Measurements from ENCODE around the gene NOS1AP. TPM values are rescaled to one million over a fixed set of nuclear protein-coding genes. Genes with fewer than 3 reads are reported as not detected.

Gene NOS1AP
- total RNA-seq, 2 experiments from 2014 or later = not detected

DNA sequence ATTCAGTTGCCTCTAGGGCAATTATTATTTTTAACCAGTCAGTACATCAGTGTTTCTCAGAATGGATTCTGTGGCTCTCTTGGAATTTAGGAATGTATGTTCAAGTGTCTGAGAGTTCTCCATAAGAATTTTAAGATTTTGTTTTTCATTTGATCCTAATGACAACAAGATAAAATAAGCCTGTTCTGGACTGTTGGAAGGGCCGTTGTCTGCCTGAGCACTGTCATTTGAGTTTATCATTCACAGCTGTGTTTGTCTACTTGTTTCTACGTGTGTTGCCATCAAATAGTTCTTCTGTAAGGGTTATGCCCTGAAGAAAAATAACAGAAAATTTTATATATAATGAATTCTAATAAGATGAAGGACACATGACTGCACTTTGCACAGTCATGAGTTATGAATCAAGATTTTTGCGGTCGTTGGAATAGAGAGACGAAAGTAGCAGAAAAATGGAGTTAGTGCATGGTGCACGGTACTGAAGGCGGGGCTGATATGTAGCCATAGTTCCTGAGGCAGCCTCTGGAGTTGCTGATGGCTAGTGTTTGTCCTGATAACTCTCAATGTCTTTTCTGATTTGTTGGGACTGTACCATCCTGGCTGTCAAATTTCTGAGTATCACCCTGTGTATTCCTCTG, 92.5 kb downstream of the NOS1AP start:
- H3K27ac ChIP-seq (ENCODE audit: low read depth, low read length, poor library complexity, severe bottlenecking) = no peak overlapping the region
- no peaks in the 10 kb centered on the region for H3K9me2 ChIP-seq (ENCODE audit: insufficient read depth, low read length)
- H3K4me2 ChIP-seq (ENCODE audit: low read length) = no peak overlapping the region
- H3K4me1 ChIP-seq (ENCODE audit: insufficient read depth, low read length, poor library complexity, severe bottlenecking) = no peaks in the 10 kb centered on the region
- POLR2A ChIA-PET = no interaction called here
- no peaks in the 10 kb centered on the region for H4K20me1 ChIP-seq (ENCODE audit: insufficient read depth, low read length)
- CTCF ChIA-PET (ENCODE audit: unreplicated experiment) = no interaction called here
- H2AFZ ChIP-seq (ENCODE audit: low read length) = no peak overlapping the region
- H3K9me3 ChIP-seq (ENCODE audit: low read length) = no peaks in the 10 kb centered on the region
- no peak overlapping the region for H3K4me3 ChIP-seq (ENCODE audit: low read depth, low read length, poor library complexity, severe bottlenecking)
- BruUV-seq (replicated peaks) = no TSS peak
- H3K79me2 ChIP-seq (ENCODE audit: insufficient read depth, low read depth, low read length) = no peaks in the 10 kb centered on the region
- H3K36me3 ChIP-seq (ENCODE audit: insufficient read depth, low read length) = no peaks in the 10 kb centered on the region
- no peak for DNase-seq (ENCODE audit: low spot score)
- TF ChIP-seq EZH2phosphoT487 (IDR thresholded peaks at IDR 0.05; ENCODE audit: borderline replicate concordance, low read depth, low read length) (no peak), CTCF (conservative IDR thresholded peaks at IDR 0.05; ENCODE audit: low read length) (no peak)
- intact Hi-C loops (cut with micrococcal nuclease; ENCODE audit: unreplicated experiment) = no loop called here

DNA sequence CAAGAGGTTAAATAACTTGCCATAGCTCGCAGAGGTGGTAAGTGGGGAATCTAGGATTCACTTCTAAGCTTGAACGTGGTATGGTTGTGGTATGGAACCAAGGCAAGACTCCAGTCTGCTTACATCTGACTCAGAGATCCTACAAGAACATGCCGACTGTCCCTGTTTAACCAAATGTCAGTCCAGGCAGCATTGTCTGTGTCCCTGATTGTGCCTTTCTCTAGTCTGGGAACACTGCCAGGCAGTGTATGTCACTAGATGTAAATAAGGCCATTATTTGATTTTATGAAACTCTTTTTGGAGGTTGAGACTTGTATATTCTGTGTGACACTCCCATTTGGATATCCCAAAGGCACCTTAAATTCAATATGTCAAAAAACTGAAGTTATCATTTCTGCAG, 96.0 kb downstream of the NOS1AP start:
- intact Hi-C loops (cut with micrococcal nuclease; ENCODE audit: unreplicated experiment) = no loop called here
- H3K27ac ChIP-seq (ENCODE audit: low read depth, low read length, poor library complexity, severe bottlenecking) = no peak overlapping the region
- no peaks in the 10 kb centered on the region for H3K9me3 ChIP-seq (ENCODE audit: low read length)
- no peaks in the 10 kb centered on the region for H4K20me1 ChIP-seq (ENCODE audit: insufficient read depth, low read length)
- H3K4me3 ChIP-seq (ENCODE audit: low read depth, low read length, poor library complexity, severe bottlenecking) = no peak overlapping the region
- CTCF ChIA-PET (ENCODE audit: unreplicated experiment) = no interaction called here
- H3K4me2 ChIP-seq (ENCODE audit: low read length) = no peak overlapping the region
- no peaks in the 10 kb centered on the region for H3K36me3 ChIP-seq (ENCODE audit: insufficient read depth, low read length)
- no TSS peak for BruUV-seq (replicated peaks)
- H3K9me2 ChIP-seq (ENCODE audit: insufficient read depth, low read length) = no peaks in the 10 kb centered on the region
- TF ChIP-seq EZH2phosphoT487 (IDR thresholded peaks at IDR 0.05; ENCODE audit: borderline replicate concordance, low read depth, low read length) = no peak
- no peak for TF ChIP-seq CTCF (conservative IDR thresholded peaks at IDR 0.05; ENCODE audit: low read length)
- H3K4me1 ChIP-seq (ENCODE audit: insufficient read depth, low read length, poor library complexity, severe bottlenecking) = no peaks in the 10 kb centered on the region
- no peaks in the 10 kb centered on the region for H3K79me2 ChIP-seq (ENCODE audit: insufficient read depth, low read depth, low read length)
- no peak for DNase-seq (ENCODE audit: low spot score)
- no peak overlapping the region for H2AFZ ChIP-seq (ENCODE audit: low read length)
- POLR2A ChIA-PET = no interaction called here

GRCh38 chr1:162166917-162167615, 97.6 kb downstream of the NOS1AP start:
- Histone ChIP-seq H3K9me3 (ENCODE audit: low read length) (no peaks in the 10 kb centered on the region), H3K79me2 (ENCODE audit: insufficient read depth, low read depth, low read length) (no peaks in the 10 kb centered on the region), H3K27ac (ENCODE audit: low read depth, low read length, poor library complexity, severe bottlenecking) (no peak overlapping the region), H3K9me2 (ENCODE audit: insufficient read depth, low read length) (no peaks in the 10 kb centered on the region), H3K36me3 (ENCODE audit: insufficient read depth, low read length) (no peaks in the 10 kb centered on the region), H3K4me2 (ENCODE audit: low read length) (no peak overlapping the region), H3K4me1 (ENCODE audit: insufficient read depth, low read length, poor library complexity, severe bottlenecking) (no peaks in the 10 kb centered on the region), H4K20me1 (ENCODE audit: insufficient read depth, low read length) (no peaks in the 10 kb centered on the region), H3K4me3 (ENCODE audit: low read depth, low read length, poor library complexity, severe bottlenecking) (no peak overlapping the region), H2AFZ (ENCODE audit: low read length) (no peak overlapping the region)
- POLR2A ChIA-PET = interaction anchor here (0.6 to 0.7 kb wide), 2 partner anchors 86 to 101 kb away, joined by 3 read pairs; no protein-coding TSS in a partner anchor
- CTCF ChIA-PET (ENCODE audit: unreplicated experiment) = no interaction called here
- no peak for TF ChIP-seq CTCF (conservative IDR thresholded peaks at IDR 0.05; ENCODE audit: low read length)
- TF ChIP-seq EZH2phosphoT487 (IDR thresholded peaks at IDR 0.05; ENCODE audit: borderline replicate concordance, low read depth, low read length) = no peak
- DNase-seq (ENCODE audit: low spot score) = no peak
- BruUV-seq (replicated peaks) = no TSS peak
- intact Hi-C loops (cut with micrococcal nuclease; ENCODE audit: unreplicated experiment) = no loop called here

Measured in OCI-LY7 (cell line).